Measurements from ENCODE around the gene ITGB4.

Gene ITGB4

DNA sequence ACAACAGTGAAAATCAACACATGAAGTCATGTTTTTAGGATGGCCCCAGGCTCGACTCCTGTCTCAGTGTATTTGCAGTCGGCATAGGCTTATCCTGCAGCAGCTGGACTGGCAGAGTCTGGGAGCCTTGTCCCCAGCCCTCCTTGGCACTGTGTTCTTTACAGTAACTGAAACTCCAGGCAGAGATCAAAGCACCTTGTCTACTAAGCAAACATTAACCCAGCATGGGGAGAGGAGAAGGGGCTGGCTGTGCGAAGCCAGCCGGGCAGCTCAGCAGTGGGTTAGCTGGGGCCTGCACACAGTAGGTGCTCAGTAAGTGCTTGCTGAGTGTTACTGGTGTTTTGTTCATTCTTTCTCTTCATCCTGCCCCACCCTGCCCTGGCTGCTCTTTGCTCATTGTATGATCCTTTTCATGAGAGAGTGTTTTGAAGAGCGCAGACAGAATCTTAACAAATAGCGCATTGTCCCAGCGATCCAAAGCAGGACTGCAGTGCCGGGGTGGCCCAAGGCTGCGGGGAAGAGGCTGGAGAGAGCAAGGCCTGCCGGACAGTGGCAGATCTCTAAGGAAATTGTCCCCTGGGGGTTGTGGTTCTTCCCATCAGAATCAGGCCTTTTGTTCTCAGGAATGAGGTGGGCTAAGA, 23.5 kb upstream of the ITGB4 start:
- no peak for DNase-seq (ENCODE audit: low read depth in 3 of 3)

- DNase-seq (ENCODE audit: low read depth in 3 of 3) = no peak
These were observed 22.6 kb upstream of the ITGB4 start for GRCh38 chr17:75698659-75699058.

DNA sequence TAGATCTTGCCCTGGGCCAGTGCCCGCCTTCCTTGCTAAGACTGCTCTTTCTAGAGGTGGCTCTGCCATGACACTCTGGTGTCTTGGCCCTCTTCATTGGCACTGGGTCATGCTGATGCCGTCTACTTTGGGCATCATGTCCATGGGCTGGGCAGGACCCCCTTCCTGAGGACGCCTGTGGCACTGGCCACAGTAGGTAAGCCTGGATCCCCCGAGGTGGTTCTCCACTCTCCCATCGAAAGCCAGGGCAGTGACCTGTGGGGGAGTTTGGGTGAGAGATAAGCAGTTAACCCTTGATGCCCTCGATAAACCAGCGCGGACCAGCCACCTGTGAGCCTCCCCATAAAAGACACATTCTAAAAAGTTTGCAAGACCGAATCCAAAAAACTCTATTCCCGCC, 20.0 kb upstream of the ITGB4 start:
- no peak for DNase-seq (ENCODE audit: low read depth in 3 of 3)

DNA sequence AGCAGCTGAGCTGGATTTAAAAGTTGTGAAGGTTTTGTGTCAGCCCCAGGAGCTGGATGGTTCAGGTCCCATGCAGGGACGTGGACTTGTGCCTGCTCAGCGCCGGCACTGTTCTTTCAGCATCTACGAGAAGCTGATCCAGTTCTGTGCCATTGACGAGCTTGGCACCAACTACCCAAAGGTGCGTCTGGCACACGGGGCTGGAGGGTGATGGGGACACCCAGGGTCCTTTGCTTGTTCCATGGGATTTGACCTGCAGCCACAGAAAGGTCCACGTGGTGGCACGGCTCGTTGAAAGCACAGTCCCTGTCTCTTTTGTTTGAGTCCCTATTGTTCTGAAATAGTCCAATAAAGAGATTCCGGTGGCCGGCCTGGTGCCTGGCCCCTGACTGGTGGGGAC, 18.1 kb upstream of the ITGB4 start:
- DNase-seq (ENCODE audit: low read depth in 3 of 3) = no peak

- DNase-seq (ENCODE audit: low read depth in 3 of 3) = no peak
These were observed 17.7 kb upstream of the ITGB4 start for GRCh38 chr17:75703591-75703990.

DNA sequence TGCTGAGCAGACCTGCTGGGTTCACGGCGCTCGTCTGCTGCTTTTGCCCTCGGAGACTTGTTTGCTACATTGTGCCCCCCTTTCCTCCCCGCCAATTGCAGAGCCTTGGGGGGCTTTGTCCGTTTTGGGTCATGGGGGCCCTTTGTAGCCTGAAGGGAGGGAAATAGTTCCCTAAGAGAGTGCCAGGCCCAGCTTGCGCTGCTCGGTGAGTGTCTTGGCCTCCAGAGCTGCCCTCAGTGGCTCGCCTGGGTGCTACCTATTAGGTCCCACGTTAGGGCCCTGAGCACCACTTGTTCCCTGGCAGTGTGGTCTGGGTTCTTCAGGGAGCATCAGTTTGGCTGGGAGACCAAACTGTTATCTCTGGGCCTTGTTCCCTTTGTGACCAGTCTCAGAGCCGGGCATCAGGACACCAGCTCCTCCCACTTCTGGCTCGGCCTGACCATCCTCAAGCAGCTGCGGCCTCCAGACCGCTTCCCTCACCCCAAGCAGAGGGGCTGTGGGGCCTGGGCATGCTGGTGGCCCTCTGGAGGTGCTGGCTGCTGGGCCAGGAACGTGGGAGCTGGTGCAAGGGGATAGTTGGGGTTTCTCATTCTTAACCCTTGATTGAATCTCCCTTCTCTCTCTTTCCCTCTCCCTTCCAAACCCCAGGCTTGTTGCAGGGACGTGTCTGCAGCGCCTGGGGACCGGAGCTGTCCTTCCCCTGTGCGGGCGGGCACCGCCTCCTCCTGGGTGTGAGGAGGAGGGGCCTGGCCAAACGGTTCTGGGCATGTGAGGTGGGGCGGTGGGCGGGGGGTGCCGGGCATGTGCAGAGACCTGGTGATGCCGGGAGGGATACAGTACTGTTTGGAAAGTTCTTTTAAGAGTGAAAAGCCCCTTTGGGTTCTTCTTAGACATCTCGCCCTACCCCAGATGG, 16.0 kb upstream of the ITGB4 start:
- DNase-seq (ENCODE audit: low read depth in 3 of 3) = no peak

GRCh38 chr17:75706042-75706728, 15.1 kb upstream of the ITGB4 start:
- DNase-seq (ENCODE audit: low read depth in 3 of 3) = no peak

- no peak for DNase-seq (ENCODE audit: low read depth in 3 of 3)
These were observed 14.1 kb upstream of the ITGB4 start for GRCh38 chr17:75707079-75707571.

DNA sequence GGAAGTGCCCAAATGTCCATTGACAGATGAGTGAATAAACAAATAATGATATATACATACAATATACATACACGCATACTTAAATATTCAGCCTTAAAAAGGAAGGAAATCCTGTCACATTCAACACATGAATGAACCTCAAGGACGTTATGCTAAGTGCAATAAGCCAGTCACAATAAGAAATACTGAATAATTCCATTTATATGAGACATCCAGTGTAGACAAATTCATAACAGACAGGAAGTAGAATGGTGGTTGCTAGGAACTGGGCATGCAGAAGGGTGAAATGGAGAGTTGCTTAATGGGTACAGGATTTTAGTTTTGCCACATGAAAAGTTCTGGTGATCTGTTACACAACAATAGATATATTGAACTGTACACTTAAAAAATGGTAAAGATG, 8.8 kb upstream of the ITGB4 start:
- DNase-seq (ENCODE audit: low read depth in 3 of 3) = no peak

DNA sequence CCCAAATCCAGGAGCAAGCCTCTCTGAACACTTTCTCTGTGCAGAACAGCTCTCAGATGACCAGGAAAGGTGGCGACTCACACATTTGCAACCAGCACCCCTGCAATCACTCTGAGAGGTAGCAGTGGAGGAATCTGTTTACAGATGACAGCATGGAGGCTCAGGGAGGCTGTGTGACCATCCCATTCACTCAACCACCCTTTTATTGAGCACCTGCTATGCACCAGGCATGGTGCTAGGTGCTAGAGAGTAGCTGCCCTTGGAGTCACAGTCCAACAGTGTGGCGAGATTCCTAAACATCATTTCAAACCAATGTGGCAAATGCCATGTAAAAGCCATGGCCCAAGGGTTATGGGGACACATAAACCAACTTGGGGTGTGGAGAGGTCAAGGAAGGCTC, 1.5 kb upstream of the ITGB4 start:
- DNase-seq (ENCODE audit: low read depth in 3 of 3) = no peak

- DNase-seq (ENCODE audit: low read depth in 3 of 3) = no peak
These were observed 278 bp downstream of the ITGB4 start for GRCh38 chr17:75721463-75722011.

DNA sequence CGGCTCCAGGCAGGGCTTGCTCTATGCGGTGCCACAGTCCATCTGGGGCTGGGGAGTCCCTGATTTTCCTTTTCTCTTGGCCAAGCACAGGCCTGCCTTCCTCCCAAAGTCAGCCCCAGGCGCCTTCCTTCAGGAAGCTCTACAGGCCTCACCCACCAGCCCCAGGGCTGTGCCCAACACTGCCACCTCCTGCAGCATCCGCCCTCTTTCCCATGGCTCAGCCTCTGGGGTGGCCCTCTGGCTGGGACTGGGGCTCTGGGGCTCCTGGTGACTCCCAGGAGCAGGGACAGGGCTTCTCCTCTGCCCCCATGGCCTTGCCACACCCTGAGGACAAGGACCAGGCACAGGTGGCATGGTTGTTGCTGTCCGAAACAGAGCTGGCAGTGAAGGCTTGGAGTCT, 817 bp downstream of the ITGB4 start:
- no peak for DNase-seq (ENCODE audit: low read depth in 3 of 3)

DNA sequence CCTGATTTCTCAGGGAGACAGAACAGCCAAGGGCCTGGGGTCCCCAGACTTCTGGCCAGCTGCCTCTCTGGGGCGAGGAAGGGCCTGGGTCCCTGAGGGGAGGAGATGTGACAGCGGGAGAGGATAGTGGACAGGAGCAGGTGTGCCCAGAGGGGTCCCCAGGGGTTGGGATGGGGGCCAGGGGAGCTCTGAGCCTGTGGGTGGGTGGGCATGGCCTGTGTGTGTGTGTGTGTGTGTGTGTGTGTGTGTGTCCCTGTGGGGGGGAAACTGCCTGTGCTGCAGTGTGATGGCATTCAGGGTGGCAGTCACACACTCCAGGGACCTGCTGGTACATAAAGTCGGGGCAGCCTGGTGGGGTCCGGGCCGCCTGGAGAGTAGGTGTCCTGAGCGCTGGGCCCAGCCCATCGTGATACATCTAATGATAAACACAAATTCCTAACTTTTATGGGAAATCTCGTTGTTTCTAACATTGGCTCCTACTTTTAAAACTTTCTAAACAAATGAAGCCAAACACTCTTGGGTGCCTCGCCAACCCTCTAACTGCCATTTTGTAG, 1.4 kb downstream of the ITGB4 start:
- no peak for DNase-seq (ENCODE audit: low read depth in 3 of 3)

DNA sequence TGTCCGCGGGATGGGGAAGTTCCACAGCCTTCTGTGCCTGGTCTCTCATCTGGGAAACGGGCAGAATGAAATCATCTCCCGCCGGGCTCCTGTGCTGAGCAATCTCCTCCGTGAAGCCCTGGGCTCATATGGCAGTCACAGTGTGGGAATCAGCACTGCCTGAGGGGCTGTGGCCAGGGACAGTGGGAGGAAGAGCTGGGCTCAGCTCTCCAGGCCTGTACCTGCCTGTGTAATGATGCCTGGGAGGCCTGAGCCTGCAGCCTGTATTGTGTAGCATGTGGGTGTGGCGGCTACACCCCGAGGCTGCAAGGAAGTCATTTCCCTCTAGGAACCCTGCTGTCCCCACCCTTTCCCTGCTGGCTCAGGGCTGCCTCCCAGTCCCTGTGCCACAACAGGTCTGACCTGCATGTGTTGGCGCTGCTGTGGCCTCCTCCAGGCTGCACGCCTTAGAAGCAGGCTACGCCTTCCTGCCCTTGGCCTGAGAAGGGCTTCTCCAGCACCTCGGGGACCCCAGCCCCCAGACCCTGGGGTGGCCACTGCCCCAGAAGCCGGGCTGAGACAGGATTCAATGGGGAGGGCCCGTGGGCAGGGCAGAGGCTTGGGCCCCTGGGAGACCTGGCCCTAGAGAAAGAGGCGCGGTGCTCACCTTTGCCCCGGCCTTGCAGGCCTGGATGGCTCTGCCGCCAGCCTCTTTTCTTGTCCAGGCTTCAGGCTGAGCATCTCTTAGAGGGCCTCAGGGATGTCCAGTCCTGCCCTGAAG, 2.1 kb downstream of the ITGB4 start:
- DNase-seq (ENCODE audit: low read depth in 3 of 3) = no peak

DNA sequence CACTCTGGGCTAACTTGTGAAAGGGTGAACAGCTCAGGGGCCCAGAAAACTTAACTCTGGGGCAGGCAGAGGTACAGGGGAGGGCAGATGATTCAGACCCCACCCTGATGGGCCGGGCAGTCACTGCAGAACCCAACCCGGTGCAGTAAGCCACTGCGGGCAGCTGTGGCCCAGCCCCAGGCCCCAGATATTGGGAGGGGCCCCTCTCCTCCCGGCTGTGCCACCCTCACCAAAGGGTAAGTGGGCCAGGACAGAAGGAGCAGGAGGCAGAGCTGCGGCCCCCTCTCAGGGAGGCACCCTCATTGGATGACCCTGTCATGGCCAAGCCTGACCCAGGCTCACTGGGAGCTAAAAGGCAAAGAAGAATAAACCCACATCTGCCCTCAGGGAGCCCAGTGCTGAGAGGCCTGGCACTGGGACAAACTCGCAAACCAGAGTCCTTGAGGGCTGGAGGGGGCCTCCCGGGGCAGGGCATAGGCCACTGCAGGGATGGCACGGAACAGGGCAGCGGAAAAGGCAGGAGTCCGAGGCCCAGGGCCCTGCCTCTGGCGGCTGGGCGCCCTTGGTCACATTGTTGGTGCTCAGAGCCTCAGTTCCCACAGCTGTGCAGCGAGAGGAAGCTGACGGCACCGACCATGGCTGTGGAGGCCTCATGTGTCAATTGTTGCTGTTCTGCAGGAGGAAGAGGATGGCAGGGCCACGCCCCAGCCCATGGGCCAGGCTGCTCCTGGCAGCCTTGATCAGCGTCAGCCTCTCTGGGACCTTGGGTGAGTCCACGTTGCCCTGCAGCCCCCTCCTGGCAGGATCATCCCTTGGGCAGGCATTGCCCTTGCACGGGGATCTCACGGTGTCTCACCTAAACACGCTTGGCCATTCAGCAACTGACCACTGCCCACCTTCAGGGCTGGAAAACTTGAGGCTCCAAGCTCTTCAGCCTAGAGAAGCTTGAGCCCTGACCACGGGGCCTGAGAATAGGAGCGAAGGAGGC, 3.1 kb downstream of the ITGB4 start:
- no peak for DNase-seq (ENCODE audit: low read depth in 3 of 3)

DNA sequence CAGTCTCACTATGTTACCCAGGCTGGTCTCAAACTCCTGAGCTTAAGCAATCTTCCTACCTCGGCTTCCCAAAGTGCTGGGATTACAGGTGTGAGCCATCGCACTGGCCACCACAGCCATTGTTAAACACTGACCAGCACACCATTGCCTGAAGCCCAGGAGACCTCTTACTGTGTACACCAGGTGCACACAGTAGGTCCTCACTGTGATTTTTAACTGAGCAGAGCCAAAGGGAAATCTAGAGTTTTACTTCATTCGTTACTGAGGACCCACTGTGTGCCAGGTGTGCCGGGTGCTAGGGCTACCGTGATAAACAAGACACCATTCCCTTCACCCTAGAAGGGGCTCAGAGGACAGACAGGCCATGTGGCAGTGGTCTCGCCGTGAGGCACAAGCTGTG, 4.2 kb downstream of the ITGB4 start:
- no peak for DNase-seq (ENCODE audit: low read depth in 3 of 3)

DNA sequence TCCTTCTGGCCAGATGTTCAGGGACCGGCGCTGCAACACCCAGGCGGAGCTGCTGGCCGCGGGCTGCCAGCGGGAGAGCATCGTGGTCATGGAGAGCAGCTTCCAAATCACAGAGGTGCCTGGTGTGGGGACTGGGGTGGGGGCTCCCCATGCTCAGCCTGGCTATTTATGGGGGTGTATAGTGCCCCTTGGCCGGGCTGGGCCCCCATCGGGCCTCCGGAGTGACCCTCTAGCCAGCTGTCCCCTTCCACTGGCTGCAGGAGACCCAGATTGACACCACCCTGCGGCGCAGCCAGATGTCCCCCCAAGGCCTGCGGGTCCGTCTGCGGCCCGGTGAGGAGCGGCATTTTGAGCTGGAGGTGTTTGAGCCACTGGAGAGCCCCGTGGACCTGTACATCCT, 6.1 kb downstream of the ITGB4 start:
- no peak for DNase-seq (ENCODE audit: low read depth in 3 of 3)

GRCh38 chr17:75729351-75729750, 8.1 kb downstream of the ITGB4 start:
- DNase-seq (ENCODE audit: low read depth in 3 of 3) = no peak

DNA sequence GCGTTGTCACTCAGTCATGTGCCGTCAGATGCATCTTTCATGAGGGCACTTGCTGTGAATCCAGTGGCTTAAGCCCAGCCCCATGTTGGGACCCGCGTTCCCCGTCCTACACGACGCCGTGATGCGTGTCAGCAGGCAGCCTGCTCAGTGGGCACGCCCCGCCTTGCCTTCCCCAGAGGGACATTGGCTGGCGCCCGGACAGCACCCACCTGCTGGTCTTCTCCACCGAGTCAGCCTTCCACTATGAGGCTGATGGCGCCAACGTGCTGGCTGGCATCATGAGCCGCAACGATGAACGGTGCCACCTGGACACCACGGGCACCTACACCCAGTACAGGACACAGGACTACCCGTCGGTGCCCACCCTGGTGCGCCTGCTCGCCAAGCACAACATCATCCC, 8.8 kb downstream of the ITGB4 start:
- no peak for DNase-seq (ENCODE audit: low read depth in 3 of 3)

- no peak for DNase-seq (ENCODE audit: low read depth in 3 of 3)
These were observed 9.9 kb downstream of the ITGB4 start for GRCh38 chr17:75731086-75731715.
